ENCODE data around the gene COPS8. TPM values are rescaled to one million over a fixed set of nuclear protein-coding genes. Genes with fewer than 3 reads are reported as not detected.

COPS8 gene
- total RNA-seq, 2 experiments from 2014 or later: 39.9 to 42.8 TPM

DNA sequence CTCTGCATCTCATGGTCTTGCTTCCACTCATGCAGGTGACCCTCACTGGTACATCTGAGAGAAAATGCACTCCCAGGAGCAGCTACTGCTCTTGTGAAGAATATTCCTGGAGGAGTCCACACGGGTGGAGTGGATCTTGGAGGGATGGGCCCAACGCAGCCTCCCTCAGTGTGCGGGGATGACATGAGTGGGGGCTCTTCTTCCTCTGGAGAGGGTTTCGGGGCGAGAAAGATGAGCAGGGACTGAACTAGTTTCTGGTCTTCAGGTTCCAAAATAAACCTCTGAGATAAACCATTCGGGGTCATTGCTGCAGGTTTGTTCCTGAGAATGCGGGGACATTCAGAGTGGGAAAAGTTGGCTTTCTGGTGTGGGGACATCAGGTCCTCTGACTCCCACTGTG, 39.1 kb downstream of the COPS8 start:
- no peak for DNase-seq
- H3K4me3 Mint-ChIP-seq: no peak overlapping the region
- H3K27ac Mint-ChIP-seq: no peak overlapping the region
- POLR2A ChIA-PET: no interaction called here
- no peak for ATAC-seq (ENCODE audit: low read depth)
- H3K36me3 Mint-ChIP-seq: no peaks in the 10 kb centered on the region
- peaks cover 3% of the 10 kb centered on the region for H3K4me1 Mint-ChIP-seq
- H3K9me3 Mint-ChIP-seq: no peaks in the 10 kb centered on the region
- H3K27me3 Mint-ChIP-seq: no peaks in the 10 kb centered on the region

DNA sequence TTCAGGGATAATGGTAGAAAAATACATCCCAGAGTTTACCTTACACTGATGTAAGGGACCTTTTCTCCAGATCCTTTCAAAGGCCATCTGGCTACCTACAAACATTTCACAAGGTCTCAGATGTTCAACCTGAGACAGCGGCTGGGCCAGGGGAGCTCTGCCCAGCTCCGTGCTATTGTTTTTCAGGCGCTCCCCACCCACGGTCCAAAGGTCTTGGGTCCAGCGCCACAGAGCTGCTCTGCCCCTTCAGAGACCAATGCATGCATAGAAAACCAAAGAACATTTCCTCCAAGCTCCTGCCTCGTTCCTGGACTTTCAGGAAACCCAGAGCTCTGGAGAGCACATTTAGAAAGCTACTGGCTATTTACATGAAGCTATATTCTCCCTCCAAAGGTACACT, 40.3 kb downstream of the COPS8 start:
- H3K4me1 Mint-ChIP-seq: peaks cover 3% of the 10 kb centered on the region
- POLR2A ChIA-PET: no interaction called here
- no peak overlapping the region for H3K4me3 Mint-ChIP-seq
- H3K9me3 Mint-ChIP-seq: no peaks in the 10 kb centered on the region
- H3K36me3 Mint-ChIP-seq: no peaks in the 10 kb centered on the region
- no peak overlapping the region for H3K27ac Mint-ChIP-seq
- no peak for ATAC-seq (ENCODE audit: low read depth)
- DNase-seq: no peak
- H3K27me3 Mint-ChIP-seq: no peaks in the 10 kb centered on the region

DNA sequence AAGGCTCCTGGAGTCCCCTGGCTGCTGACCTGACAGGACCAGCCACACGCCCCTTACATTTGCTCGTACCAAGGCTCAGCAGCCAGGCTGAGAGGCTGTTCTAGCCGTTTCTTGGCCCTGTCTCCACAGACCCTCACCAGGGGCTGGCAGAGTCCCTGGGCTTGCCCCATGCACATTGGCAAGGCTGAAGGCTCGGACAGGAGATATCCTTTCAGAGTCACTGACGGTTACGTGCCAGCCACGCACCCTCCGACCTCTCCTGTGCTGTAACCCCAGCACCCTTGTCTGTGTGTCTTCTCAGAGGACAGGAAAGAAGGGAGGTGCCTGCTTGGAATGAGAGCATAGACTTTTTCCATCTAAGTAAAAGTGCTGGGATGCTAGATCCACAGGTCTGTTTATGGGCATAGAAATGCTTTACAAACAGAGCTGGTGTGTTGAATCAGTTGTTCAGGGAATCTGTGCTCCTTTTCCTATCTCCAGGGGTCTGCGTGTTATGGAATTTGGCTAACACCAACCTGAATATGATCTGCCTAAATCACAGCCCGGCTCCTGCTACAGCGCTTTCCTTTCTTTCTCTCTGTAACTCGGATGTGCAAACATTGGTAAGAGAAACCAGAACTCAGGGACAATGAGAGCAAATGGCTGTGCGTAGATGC, 41.0 kb downstream of the COPS8 start:
- POLR2A ChIA-PET: no interaction called here
- Mint-ChIP-seq H3K27ac (no peak overlapping the region), H3K27me3 (no peaks in the 10 kb centered on the region), H3K4me1 (peaks cover 3% of the 10 kb centered on the region), H3K36me3 (no peaks in the 10 kb centered on the region), H3K9me3 (no peaks in the 10 kb centered on the region), H3K4me3 (no peak overlapping the region)
- DNase-seq: no peak
- no peak for ATAC-seq (ENCODE audit: low read depth)

DNA sequence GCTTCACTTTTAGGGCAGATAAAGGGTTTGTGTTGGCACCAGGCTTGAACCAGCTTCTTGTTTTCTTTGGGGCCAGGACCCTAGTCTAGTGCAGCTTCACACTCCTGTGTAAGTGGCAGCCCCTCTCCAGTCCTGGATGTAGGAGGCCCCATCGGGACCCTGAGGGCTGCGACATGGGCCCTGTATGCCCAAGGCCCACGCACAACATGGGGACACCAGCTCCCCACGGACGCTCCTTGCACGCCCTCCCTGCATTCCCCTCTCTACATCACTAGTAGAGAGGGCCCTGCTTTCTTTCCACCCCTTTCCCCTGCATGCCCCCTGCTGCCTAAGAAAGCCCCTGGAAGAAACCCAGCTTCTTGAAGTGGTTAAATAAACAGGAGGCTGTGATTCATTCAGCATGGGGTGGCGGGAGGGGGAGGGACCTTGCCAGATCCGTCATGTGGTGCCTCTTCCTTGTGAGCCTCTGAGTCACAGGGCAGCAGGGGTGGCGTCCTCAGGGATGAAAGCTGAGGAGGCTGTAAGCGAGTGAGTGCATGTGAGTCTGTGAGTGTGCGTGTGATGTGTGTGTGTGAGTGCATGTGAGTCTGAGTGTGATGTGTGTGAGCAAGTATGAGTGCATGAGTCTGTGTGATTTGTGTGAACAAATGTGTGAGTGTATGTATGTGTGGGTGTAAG, 42.5 kb downstream of the COPS8 start:
- no peaks in the 10 kb centered on the region for H3K36me3 Mint-ChIP-seq
- H3K9me3 Mint-ChIP-seq: no peaks in the 10 kb centered on the region
- ATAC-seq (ENCODE audit: low read depth) (peak; percentile 50), DNase-seq (no peak)
- no peaks in the 10 kb centered on the region for H3K27me3 Mint-ChIP-seq
- no peak overlapping the region for H3K4me3 Mint-ChIP-seq
- H3K4me1 Mint-ChIP-seq: no peaks in the 10 kb centered on the region
- H3K27ac Mint-ChIP-seq: no peak overlapping the region
- POLR2A ChIA-PET: no interaction called here

DNA sequence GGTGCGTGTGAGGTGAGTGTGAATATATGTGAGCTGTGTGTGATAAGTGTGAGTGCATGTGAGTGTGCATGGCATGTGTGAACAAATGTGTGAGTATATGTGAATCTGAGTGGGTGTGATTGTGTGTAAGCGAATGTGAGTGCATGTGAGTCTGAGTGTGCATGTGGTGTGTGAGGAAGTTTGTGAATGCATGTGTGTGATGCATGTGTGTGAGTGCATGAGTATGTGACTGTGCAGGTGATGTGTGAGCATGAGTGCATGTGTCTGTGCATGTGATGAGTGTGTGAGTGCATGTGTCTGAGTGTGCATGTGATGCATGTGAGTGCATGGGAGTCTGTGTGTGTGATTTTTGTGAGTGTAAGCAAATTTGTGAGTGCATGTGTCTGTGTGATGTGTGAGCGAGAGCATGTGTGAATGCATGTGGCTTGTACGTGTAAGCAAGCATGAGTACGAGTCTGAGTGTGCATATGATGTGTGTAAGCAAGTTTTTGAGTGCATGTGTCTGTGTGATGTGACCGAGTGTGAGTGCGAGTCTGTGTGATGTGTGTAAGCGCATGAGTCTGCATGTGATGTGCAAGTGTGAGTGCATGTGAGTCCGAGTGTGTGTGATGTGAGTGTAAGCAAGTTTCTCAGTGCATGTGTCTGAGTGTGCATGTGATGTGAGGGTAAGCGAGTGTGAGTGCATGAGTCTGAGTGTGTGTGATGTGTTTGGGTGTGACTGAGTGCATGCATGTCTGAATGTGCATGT, 43.3 kb downstream of the COPS8 start:
- H3K27me3 Mint-ChIP-seq: no peaks in the 10 kb centered on the region
- DNase-seq (no peak), ATAC-seq (ENCODE audit: low read depth) (no peak)
- POLR2A ChIA-PET: no interaction called here
- H3K4me1 Mint-ChIP-seq: no peaks in the 10 kb centered on the region
- H3K36me3 Mint-ChIP-seq: no peaks in the 10 kb centered on the region
- no peaks in the 10 kb centered on the region for H3K9me3 Mint-ChIP-seq
- no peak overlapping the region for H3K27ac Mint-ChIP-seq
- H3K4me3 Mint-ChIP-seq: no peak overlapping the region

DNA sequence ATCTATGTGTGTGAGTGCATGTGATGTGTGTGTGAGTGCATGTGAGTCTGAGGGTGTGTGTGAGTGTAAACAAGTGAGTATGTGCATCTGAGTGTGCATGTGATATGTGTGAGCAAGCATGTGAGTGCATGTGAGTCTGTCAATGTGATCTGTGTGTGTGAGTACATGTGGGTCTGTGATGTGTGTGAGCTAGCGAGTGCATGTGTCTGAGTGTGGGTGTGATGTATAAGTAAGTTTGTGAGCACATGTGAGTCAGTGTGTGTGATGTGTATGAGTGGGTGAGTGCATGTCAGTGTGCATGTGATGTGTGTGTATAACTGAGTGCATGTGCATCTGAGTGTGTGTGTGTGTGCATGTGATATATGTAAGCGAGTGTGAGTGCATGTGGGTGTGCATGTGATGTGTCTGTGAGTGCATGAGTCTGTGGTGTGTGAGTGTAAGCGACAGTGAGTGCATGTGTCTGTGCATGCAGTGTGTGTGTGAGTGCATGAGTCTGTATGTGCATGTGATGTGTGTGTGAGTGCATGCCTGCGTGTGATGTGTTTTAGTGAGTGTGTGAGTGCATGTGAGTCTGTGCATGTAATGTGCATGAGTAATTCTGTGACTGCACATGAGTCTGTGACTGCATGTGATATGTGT, 44.1 kb downstream of the COPS8 start:
- Mint-ChIP-seq H3K4me1 (no peaks in the 10 kb centered on the region), H3K9me3 (no peaks in the 10 kb centered on the region), H3K27ac (no peak overlapping the region), H3K27me3 (peaks cover 2% of the 10 kb centered on the region), H3K4me3 (no peak overlapping the region), H3K36me3 (no peaks in the 10 kb centered on the region)
- ATAC-seq (ENCODE audit: low read depth) (no peak), DNase-seq (no peak)
- POLR2A ChIA-PET: no interaction called here

DNA sequence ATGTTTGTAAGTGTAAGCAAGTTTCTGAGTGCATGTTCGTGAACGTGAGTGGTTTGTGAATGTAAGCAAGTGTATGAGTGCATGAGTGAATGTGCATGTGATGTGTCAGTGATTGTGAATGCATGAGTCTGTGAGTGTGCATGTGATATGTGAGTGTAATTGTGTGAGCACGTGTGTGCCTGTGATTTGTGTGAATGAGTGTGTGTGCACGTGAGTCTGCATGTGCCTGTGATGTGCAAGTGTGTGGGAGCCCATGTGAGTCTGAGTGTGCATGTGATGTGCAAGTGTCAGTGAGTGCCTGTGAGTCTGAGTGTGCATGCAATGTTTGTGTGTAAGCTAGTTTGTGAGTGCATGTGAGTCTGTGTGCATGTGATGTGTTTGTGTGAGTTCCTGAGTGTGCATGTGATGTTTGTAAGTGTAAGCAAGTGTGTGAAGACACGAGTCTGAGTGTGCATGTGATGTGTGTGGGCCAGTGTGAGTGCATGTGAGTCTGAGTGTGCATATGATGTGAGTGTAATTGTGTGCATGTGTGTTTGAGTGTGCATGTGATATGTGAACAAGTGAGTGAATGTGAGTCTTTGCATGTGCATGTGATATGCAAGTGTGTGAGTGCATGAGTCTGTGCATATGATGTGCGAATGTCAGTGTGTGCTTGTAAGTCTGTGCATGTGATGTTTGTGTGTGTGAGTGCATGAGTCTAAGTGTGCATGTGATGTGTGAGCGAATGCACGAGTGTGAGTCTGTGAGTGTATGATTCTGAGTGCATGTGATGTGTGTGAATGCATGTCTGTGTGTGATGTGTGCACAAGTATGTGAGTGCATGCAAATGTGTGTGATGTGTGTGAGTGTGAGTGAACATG, 45.1 kb downstream of the COPS8 start:
- no peaks in the 10 kb centered on the region for H3K4me1 Mint-ChIP-seq
- H3K27ac Mint-ChIP-seq: no peak overlapping the region
- no peaks in the 10 kb centered on the region for H3K9me3 Mint-ChIP-seq
- no peak for ATAC-seq (ENCODE audit: low read depth)
- no peaks in the 10 kb centered on the region for H3K36me3 Mint-ChIP-seq
- POLR2A ChIA-PET: no interaction called here
- DNase-seq: no peak
- no peak overlapping the region for H3K4me3 Mint-ChIP-seq
- H3K27me3 Mint-ChIP-seq: peaks cover 2% of the 10 kb centered on the region

DNA sequence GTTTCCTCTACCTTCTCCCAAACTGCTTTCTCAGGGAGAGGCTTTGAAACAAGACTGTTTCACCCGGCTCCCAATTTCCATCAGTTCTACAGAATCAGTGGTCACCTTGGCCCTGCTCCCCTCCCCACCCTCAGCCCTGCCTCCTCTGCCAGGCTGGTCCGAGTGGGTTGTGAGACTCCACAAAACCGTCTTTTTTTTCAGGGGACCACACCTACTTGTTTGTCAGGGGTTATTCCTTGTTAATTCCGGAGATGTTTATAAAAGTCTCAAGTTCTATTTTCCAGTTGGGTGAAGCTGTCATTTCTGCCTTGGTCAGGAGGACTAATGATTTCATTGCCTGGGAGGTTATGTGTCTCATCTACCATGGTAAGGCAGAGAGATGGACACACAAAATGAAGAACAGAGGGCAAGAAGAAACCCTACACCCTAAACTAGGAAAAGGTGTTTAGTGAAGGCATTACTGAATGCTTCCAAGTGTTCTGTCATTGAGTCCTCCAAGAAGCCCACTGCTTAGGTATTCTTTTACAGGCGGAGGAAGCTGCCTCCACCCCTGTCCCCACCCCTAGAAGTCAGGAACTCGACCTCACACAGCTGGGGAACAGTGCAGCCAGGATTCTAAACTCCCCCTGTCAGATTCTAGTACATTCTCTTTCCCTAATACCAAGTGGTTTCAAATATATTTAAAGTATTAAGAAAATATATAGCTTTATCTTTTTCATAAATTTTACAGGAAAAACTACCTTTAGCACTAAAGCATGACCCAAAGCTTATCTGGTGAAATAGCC, 46.3 kb downstream of the COPS8 start:
- no peak overlapping the region for H3K4me3 Mint-ChIP-seq
- no peak overlapping the region for H3K27ac Mint-ChIP-seq
- POLR2A ChIA-PET: no interaction called here
- H3K27me3 Mint-ChIP-seq: peaks cover 2% of the 10 kb centered on the region
- no peaks in the 10 kb centered on the region for H3K36me3 Mint-ChIP-seq
- ATAC-seq (ENCODE audit: low read depth) (no peak), DNase-seq (no peak)
- H3K4me1 Mint-ChIP-seq: no peaks in the 10 kb centered on the region
- H3K9me3 Mint-ChIP-seq: no peaks in the 10 kb centered on the region

DNA sequence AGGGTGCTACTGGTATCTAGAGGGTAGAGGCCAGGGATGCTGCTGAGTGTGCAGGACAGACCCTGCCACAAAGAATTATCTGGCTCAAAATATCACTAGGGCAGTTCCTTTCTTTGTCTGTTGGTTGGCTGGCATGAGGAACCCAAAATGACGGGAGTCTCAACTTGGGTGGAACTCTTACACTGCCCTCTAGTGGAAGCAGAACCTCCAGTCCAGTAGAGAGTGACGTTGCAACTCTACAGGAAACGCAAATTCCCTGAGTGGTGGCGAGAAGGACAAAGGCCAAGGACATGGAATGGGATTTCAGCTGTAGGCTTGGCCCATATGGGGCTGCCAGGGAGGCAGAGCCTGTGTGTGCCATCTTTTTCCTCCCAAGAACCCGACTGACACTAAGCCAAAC, 47.1 kb downstream of the COPS8 start:
- no peaks in the 10 kb centered on the region for H3K36me3 Mint-ChIP-seq
- no peak overlapping the region for H3K27ac Mint-ChIP-seq
- POLR2A ChIA-PET: no interaction called here
- peaks cover 2% of the 10 kb centered on the region for H3K27me3 Mint-ChIP-seq
- ATAC-seq (ENCODE audit: low read depth) (no peak), DNase-seq (no peak)
- H3K9me3 Mint-ChIP-seq: no peaks in the 10 kb centered on the region
- H3K4me3 Mint-ChIP-seq: no peak overlapping the region
- no peaks in the 10 kb centered on the region for H3K4me1 Mint-ChIP-seq

DNA sequence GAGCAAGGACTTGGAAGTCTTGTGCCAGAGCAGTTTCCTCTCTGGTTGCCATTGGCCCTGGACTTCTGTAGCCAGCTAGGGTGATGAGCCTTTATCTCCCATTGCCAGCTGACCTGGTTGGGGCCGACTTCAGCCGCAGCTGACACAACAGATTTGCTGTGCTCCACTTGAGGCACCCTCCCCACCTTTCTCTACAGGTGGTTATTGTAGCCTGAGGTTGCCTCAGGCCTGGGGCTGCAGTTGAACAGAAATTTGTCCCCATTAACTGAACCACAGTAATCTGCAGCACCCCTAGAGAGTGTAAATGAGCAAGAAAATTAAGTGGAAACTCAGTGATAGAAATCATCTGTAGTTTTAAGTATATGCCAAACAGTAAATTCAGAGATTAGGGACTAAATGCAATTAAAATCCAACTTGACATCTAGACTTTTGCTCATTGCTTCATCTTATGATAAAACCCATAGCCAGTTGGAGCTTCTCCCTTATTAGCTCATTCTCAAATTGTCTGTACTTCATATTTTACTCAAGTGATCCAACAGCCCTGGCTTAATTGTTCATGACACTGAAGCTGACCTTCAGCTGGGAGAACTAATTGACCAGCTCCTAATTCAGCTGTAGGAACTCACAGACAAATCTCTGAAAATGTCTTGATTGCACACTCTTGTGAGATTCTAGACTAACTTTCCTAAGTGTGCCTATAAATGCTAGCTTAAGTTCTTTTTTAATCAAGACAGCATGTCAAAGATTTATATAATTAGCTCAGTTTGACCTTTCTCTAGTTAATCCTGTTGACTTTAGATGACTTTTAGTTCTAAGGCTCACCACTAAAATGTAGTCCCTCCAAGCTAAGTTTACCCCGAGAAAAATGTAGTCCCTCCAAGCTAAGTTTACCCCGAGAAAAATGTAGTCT, 48.9 kb downstream of the COPS8 start:
- H3K4me3 Mint-ChIP-seq: no peak overlapping the region
- DNase-seq (no peak), ATAC-seq (ENCODE audit: low read depth) (no peak)
- no peak overlapping the region for H3K27ac Mint-ChIP-seq
- POLR2A ChIA-PET: no interaction called here
- no peaks in the 10 kb centered on the region for H3K36me3 Mint-ChIP-seq
- H3K27me3 Mint-ChIP-seq: peaks cover 2% of the 10 kb centered on the region
- H3K4me1 Mint-ChIP-seq: no peaks in the 10 kb centered on the region
- H3K9me3 Mint-ChIP-seq: no peaks in the 10 kb centered on the region

DNA sequence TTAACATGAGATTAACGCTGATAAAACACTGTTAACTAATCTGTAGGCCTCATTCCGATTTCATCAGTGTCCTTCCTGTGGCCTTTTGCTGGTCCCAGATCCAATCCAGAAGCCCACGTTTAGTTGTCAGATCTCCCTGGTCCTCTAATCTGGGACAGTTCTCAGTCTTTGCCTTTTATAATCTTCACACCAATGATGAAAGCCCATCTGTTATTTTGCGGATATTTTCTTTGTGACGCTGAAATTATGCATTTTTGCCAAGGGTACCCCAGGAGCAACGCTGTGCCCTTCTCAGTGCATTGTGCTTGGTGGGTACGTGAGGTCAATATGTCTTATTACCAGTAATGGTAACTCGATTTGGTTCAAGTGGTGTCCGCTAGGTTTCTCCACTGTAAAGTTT, 51.1 kb downstream of the COPS8 start:
- peaks cover 2% of the 10 kb centered on the region for H3K27me3 Mint-ChIP-seq
- no peak overlapping the region for H3K4me3 Mint-ChIP-seq
- no peak for DNase-seq
- no peaks in the 10 kb centered on the region for H3K4me1 Mint-ChIP-seq
- no peaks in the 10 kb centered on the region for H3K36me3 Mint-ChIP-seq
- ATAC-seq (ENCODE audit: low read depth): no peak
- no peaks in the 10 kb centered on the region for H3K9me3 Mint-ChIP-seq
- H3K27ac Mint-ChIP-seq: no peak overlapping the region
- POLR2A ChIA-PET: no interaction called here

All from activated naive CD8-positive, alpha-beta T cell treated with anti-CD3 and anti-CD28 coated beads, Interleukin-2, amount 10 ng/mL, durations not matched to agents 7 days and 5 days (primary cell).